ENCODE results near the gene SLC27A5. TPM values are rescaled to one million over a fixed set of nuclear protein-coding genes. Genes with fewer than 3 reads are reported as not detected.
"Not testable (repeated sequence)": the region's sequence is repeated elsewhere in the genome, so short reads cannot be mapped to it uniquely, and the experiment has no call there.

Gene SLC27A5
- total RNA-seq, 1 donor from 2014 or later, result 14.8 TPM

GRCh38 chr19:58543826-58544590 is 32.2 kb upstream of the SLC27A5 start, which contains the start of gene TRIM28:
TRIM28 (plus strand) TSS chr19:58544064; CDS start chr19:58544758, 694 bp downstream.
- peak; percentile 86 for DNase-seq (ENCODE audit: low read depth)
- H3K4me3 ChIP-seq (ENCODE audit: low read depth, low read length), result peak within 1 kb of the TSS; percentile 70
- TF ChIP-seq CTCF (conservative IDR thresholded peaks at IDR 0.05; ENCODE audit: low read depth, low read length), result no peak

- peak overlapping the region; percentile 58 for H3K4me3 ChIP-seq (ENCODE audit: low read depth, low read length)
Measured at GRCh38 chr19:58542641-58543372, 31.0 kb upstream of the SLC27A5 start.

GRCh38 chr19:58539169-58539559 is 27.4 kb upstream of the SLC27A5 start:
- not testable (repeated sequence) for DNase-seq (ENCODE audit: low read depth)

More at GRCh38 chr19:58542641-58543372, 31.0 kb upstream of the SLC27A5 start:
- DNase-seq (ENCODE audit: low read depth), result not testable (repeated sequence)

GRCh38 chr19:58538257-58539168 is 26.7 kb upstream of the SLC27A5 start:
- TF ChIP-seq CTCF (conservative IDR thresholded peaks at IDR 0.05; ENCODE audit: low read depth, low read length), result no peak
- DNase-seq (ENCODE audit: low read depth), result no peak
- peak overlapping the region; percentile 40 for H3K4me3 ChIP-seq (ENCODE audit: low read depth, low read length)

More at GRCh38 chr19:58539169-58539559, 27.4 kb upstream of the SLC27A5 start:
- H3K4me3 ChIP-seq (ENCODE audit: low read depth, low read length), result not testable (repeated sequence)

GRCh38 chr19:58536852-58537798 is 25.3 kb upstream of the SLC27A5 start:
- H3K4me3 ChIP-seq (ENCODE audit: low read depth, low read length), result no peak overlapping the region
- TF ChIP-seq CTCF (conservative IDR thresholded peaks at IDR 0.05; ENCODE audit: low read depth, low read length), result no peak
- no peak for DNase-seq (ENCODE audit: low read depth)

GRCh38 chr19:58535857-58536256 is 24.1 kb upstream of the SLC27A5 start:
- DNase-seq (ENCODE audit: low read depth), result no peak
- H3K4me3 ChIP-seq (ENCODE audit: low read depth, low read length), result no peak overlapping the region
- TF ChIP-seq CTCF (conservative IDR thresholded peaks at IDR 0.05; ENCODE audit: low read depth, low read length), result no peak
